OCI-LY7 (cell line): Measurements from ENCODE around the gene ATRAID.

Experiments
- EZH2phosphoT487 ChIP-seq: fragments of 200-600 bp; sonication (generic); IDR thresholded peaks from 2 replicates; pipeline ENCODE4 v1.6.1; 2018; ENCODE audit warnings: low read depth, borderline replicate concordance, mild to moderate bottlenecking, mixed run types, antibody characterized with exemption, low read length, moderate library complexity, mixed read lengths
- TF ChIP-seq, protein P1 (sequence below): fragments of 200-600 bp; sonication (generic); conservative IDR thresholded peaks from 2 replicates; pipeline ENCODE4 v1.5.1; 2014; ENCODE audit warnings: mild to moderate bottlenecking, antibody characterized with exemption, low read length, moderate library complexity, mixed read lengths

DNA sequence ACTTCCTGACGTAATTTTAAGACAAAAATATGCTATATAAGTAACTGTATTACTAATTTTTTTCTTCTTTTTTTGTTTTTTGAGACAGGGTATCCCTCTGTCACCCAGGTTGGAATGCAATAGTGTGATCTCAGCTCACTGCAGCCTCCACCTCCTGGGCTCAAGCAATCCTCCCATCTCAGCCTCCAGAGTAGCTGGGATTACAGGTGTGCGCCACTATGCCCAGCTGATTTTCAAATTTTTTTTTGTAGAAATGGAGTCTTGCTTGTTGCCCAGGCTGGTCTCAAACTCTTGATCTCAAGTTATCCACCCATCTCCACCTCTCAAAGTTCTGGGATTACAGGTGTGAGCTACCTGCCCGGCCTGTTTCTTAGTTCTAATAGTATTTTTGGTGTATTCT, 33.4 kb upstream of the ATRAID start:
- TF ChIP-seq, protein P1, sequence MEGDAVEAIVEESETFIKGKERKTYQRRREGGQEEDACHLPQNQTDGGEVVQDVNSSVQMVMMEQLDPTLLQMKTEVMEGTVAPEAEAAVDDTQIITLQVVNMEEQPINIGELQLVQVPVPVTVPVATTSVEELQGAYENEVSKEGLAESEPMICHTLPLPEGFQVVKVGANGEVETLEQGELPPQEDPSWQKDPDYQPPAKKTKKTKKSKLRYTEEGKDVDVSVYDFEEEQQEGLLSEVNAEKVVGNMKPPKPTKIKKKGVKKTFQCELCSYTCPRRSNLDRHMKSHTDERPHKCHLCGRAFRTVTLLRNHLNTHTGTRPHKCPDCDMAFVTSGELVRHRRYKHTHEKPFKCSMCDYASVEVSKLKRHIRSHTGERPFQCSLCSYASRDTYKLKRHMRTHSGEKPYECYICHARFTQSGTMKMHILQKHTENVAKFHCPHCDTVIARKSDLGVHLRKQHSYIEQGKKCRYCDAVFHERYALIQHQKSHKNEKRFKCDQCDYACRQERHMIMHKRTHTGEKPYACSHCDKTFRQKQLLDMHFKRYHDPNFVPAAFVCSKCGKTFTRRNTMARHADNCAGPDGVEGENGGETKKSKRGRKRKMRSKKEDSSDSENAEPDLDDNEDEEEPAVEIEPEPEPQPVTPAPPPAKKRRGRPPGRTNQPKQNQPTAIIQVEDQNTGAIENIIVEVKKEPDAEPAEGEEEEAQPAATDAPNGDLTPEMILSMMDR = no peak
- TF ChIP-seq EZH2phosphoT487 = no peak
